Measurements from ENCODE around the gene PEAK3. TPM values are rescaled to one million over a fixed set of nuclear protein-coding genes. Genes with fewer than 3 reads are reported as not detected.
"Not testable (repeated sequence)": the region's sequence is repeated elsewhere in the genome, so short reads cannot be mapped to it uniquely, and the experiment has no call there.

Gene PEAK3
- polyA plus RNA-seq, 1 of the 3 experiments (the other 2 are of a cell fraction) = not detected

DNA sequence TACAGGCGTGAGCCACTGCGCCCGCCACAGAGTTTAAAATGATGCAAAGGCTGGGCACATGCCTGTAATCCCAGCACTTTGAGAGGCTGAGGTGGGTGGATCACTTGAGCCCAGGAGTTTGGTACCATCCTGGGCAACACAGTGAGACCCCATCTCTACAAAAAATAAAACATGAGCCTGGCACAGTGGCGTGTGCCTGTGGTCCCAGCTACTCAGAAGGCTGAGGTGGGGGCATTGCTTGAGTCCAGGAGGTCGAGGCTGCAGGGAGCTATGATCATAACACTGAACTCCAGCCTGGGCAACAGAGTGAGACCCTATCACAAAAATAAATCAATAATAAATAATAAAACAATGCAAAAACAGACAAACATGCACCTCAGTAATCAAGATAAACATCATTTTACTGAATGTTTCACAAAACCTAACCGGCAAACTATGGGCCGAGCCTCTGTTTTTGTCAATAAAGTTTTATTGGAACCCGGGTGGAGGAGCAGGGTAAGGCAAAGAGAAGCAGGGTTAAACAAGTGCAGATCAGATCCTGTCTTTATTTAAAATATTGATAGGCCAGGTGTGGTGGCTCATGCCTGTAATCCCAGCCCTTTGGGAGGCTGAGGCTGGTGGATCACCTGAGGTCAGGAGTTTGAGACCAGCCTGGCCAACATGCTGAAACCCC, 2.0 kb upstream of the PEAK3 start:
- TF ChIP-seq FOXJ3 (CRISPR knock-in tag; IDR thresholded peaks at IDR 0.05) (no peak), MEF2A (IDR thresholded peaks at IDR 0.05; ENCODE audit: borderline replicate concordance, low read depth) (no peak), FOXM1 (IDR thresholded peaks at IDR 0.05; ENCODE audit: low read depth) (no peak), FOSL2 (IDR thresholded peaks at IDR 0.05; ENCODE audit: borderline replicate concordance, low read depth) (no peak), YY1 (IDR thresholded peaks at IDR 0.05; ENCODE audit: low read depth) (no peak), POLR2AphosphoS5 (IDR thresholded peaks at IDR 0.05; ENCODE audit: low read depth, low read length) (no peak)
- TF ChIP-seq, protein P1, sequence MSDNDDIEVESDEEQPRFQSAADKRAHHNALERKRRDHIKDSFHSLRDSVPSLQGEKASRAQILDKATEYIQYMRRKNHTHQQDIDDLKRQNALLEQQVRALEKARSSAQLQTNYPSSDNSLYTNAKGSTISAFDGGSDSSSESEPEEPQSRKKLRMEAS (IDR thresholded peaks at IDR 0.05; ENCODE audit: low read depth) = no peak
- TF ChIP-seq, protein P2, sequence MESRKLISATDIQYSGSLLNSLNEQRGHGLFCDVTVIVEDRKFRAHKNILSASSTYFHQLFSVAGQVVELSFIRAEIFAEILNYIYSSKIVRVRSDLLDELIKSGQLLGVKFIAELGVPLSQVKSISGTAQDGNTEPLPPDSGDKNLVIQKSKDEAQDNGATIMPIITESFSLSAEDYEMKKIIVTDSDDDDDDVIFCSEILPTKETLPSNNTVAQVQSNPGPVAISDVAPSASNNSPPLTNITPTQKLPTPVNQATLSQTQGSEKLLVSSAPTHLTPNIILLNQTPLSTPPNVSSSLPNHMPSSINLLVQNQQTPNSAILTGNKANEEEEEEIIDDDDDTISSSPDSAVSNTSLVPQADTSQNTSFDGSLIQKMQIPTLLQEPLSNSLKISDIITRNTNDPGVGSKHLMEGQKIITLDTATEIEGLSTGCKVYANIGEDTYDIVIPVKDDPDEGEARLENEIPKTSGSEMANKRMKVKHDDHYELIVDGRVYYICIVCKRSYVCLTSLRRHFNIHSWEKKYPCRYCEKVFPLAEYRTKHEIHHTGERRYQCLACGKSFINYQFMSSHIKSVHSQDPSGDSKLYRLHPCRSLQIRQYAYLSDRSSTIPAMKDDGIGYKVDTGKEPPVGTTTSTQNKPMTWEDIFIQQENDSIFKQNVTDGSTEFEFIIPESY (IDR thresholded peaks at IDR 0.05; ENCODE audit: borderline replicate concordance, low read depth) = no peak
- TF ChIP-seq, protein P3, sequence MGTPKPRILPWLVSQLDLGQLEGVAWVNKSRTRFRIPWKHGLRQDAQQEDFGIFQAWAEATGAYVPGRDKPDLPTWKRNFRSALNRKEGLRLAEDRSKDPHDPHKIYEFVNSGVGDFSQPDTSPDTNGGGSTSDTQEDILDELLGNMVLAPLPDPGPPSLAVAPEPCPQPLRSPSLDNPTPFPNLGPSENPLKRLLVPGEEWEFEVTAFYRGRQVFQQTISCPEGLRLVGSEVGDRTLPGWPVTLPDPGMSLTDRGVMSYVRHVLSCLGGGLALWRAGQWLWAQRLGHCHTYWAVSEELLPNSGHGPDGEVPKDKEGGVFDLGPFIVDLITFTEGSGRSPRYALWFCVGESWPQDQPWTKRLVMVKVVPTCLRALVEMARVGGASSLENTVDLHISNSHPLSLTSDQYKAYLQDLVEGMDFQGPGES (IDR thresholded peaks at IDR 0.05; ENCODE audit: low read depth, low read length) = no peak
- no peak overlapping the region for H3K4me3 ChIP-seq (ENCODE audit: low read depth in 2 of 2, low read length in 1 of 2)
- peaks cover 6% of the 10 kb centered on the region for H3F3A ChIP-seq (replicated peaks; ENCODE audit: insufficient read depth)
- no peaks in the 10 kb centered on the region for H3K9me2 ChIP-seq
- no peak overlapping the region for H3K27ac ChIP-seq (ENCODE audit: low read depth in 2 of 2, low read length in 1 of 2)
- no peaks in the 10 kb centered on the region for H3K36me3 ChIP-seq (replicated peaks in 1 of 2; ENCODE audit: control insufficient read depth in 1 of 2, insufficient read depth in 2 of 2, low read length in 1 of 2)
- no peak for DNase-seq
- ChIA-PET CTCF (interaction anchor here (0.6 to 2.7 kb wide), 5 partner anchors 10 to 354 kb away, joined by 3 to 20 read pairs (median 5); no protein-coding TSS in a partner anchor), POLR2A (no interaction called here)
- peaks cover 0 to 8% of the 10 kb centered on the region in 2 experiments; a peak in 1 of 4 replicates for H3K4me1 ChIP-seq (ENCODE audit: control insufficient read depth in 1 of 2, insufficient read depth in 2 of 2, low read depth in 1 of 2, low read length in 1 of 2)
- H3K9ac ChIP-seq = no peak overlapping the region
- WGBS (ENCODE audit: low lambda C conversion rate) = 91% methylated on average over 8 of the region's 8 CpGs
- H3K9me3 ChIP-seq = no peaks in the 10 kb centered on the region
- 0 out of 2 replicates have a peak, but pooled peaks cover 2% of the 10 kb centered on the region for H4K20me1 ChIP-seq (ENCODE audit: insufficient read depth)
- no peak overlapping the region for H3K4me2 ChIP-seq
- peaks cover 5% of the 10 kb centered on the region; the same call in 1 of the 2 replicates for H3K27me3 ChIP-seq (ENCODE audit: insufficient read depth)
- H2AFZ ChIP-seq (ENCODE audit: low read depth) = no peak overlapping the region
- no peaks in the 10 kb centered on the region for H3K79me2 ChIP-seq (ENCODE audit: insufficient read depth)

DNA sequence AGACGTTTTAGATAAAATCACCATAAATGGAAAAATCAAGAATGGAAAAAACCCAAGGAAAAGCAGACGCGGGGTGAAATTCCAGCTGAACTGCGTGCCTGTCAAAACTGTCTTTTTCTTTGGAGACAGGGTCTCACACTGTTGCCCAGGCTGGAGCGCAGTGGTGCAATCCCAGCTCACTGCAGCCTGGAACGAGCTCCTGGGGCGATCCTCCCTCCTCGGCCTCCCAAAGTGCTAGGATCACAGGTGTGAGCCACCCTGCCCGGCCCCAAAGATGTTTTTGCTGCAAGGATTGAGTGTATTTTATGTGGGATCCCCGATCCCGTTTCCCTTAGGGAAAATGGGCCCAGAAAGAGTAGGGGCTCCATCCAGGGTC, 875 bp upstream of the PEAK3 start:
- H3K4me1 ChIP-seq (ENCODE audit: control insufficient read depth in 1 of 2, insufficient read depth in 2 of 2, low read depth in 1 of 2, low read length in 1 of 2) = peaks cover 0 to 8% of the 10 kb centered on the region in 2 experiments; a peak in 1 of 4 replicates
- H3K27ac ChIP-seq (ENCODE audit: low read depth in 2 of 2, low read length in 1 of 2) = no peak overlapping the region
- POLR2A ChIA-PET = no interaction called here
- H3K9ac ChIP-seq = no peak overlapping the region
- H3K36me3 ChIP-seq (replicated peaks in 1 of 2; ENCODE audit: control insufficient read depth in 1 of 2, insufficient read depth in 2 of 2, low read length in 1 of 2) = no peaks in the 10 kb centered on the region
- H3K9me2 ChIP-seq = no peaks in the 10 kb centered on the region
- DNase-seq = no peak
- no peak overlapping the region; the same call in 1 of the 2 replicates for H3K4me2 ChIP-seq
- CTCF ChIA-PET = interaction anchor here (1.0 to 2.7 kb wide), 5 partner anchors 8 to 39 kb away, joined by 4 to 20 read pairs (median 5); partner anchors contain the start of gene LINGO3
- WGBS (ENCODE audit: low lambda C conversion rate) = 49% methylated on average over 5 of the region's 11 CpGs
- no peaks in the 10 kb centered on the region for H4K20me1 ChIP-seq (ENCODE audit: insufficient read depth)
- peaks cover 6% of the 10 kb centered on the region for H3F3A ChIP-seq (replicated peaks; ENCODE audit: insufficient read depth)
- H3K4me3 ChIP-seq (ENCODE audit: low read depth in 2 of 2, low read length in 1 of 2) = no peak overlapping the region
- H3K27me3 ChIP-seq (ENCODE audit: insufficient read depth) = no peaks in the 10 kb centered on the region
- peaks cover 4% of the 10 kb centered on the region; the same call in 1 of the 2 replicates for H3K79me2 ChIP-seq (ENCODE audit: insufficient read depth)
- H2AFZ ChIP-seq (ENCODE audit: low read depth) = no peak overlapping the region
- no peak for TF ChIP-seq RAD21 (IDR thresholded peaks at IDR 0.05; ENCODE audit: low read length)
- no peak for TF ChIP-seq FOXJ3 (CRISPR knock-in tag; IDR thresholded peaks at IDR 0.05)
- no peak for TF ChIP-seq FOSL2 (IDR thresholded peaks at IDR 0.05; ENCODE audit: borderline replicate concordance, low read depth)
- TF ChIP-seq GATA2 (CRISPR knock-in tag; IDR thresholded peaks at IDR 0.05) = no peak
- TF ChIP-seq CHD2 (IDR thresholded peaks at IDR 0.05; ENCODE audit: low read length, partially characterized antibody) = no peak
- TF ChIP-seq MXI1 (IDR thresholded peaks at IDR 0.05; ENCODE audit: low read depth, low read length) = no peak
- TF ChIP-seq RCOR1 (IDR thresholded peaks at IDR 0.05; ENCODE audit: low read length) = no peak
- TF ChIP-seq SMC3 (IDR thresholded peaks at IDR 0.05; ENCODE audit: low read depth, low read length) = no peak
- no peak for TF ChIP-seq NFIC (IDR thresholded peaks at IDR 0.05; ENCODE audit: borderline replicate concordance)
- TF ChIP-seq TEAD4 (IDR thresholded peaks at IDR 0.05; ENCODE audit: borderline replicate concordance, insufficient read depth) = no peak
- TF ChIP-seq RXRA (IDR thresholded peaks at IDR 0.05; ENCODE audit: borderline replicate concordance, low read depth) = no peak
- H3K9me3 ChIP-seq = no peaks in the 10 kb centered on the region

DNA sequence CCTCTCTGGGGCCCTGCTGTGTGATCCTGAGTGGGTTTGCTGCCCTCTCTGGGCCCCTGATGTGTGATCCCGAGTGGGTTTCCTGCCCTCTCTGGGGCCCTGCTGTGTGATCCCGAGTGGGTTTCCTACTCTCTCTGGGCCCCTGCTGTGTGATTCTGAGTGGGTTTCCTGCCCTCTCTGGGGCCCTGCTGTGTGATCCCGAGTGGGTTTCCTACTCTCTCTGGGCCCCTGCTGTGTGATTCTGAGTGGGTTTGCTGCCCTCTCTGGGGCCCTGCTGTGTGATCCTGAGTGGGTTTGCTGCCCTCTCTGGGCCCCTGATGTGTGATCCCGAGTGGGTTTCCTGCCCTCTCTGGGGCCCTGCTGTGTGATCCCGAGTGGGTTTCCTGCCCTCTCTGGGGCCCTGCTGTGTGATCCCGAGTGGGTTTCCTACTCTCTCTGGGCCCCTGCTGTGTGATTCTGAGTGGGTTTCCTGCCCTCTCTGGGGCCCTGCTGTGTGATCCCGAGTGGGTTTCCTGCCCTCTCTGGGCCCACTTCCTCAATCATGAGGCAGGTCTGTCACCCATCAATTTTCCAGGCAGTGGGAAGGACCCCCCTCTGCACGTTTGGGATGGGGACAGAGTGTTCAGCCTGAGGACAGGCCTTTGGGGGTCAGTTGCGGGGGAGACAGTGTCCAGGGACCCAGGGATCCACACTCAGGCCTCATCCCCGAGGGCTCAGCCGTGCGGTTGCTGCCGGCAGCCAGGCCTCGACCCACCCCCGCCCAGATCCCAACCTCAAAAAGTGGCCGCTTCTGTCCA, 512 bp downstream of the PEAK3 start:
- not testable (repeated sequence) for H3K4me1 ChIP-seq (ENCODE audit: control insufficient read depth in 1 of 2, insufficient read depth in 2 of 2, low read depth in 1 of 2, low read length in 1 of 2); H3K27ac ChIP-seq (ENCODE audit: low read depth in 2 of 2, low read length in 1 of 2); H3K9ac ChIP-seq; H2AFZ ChIP-seq (ENCODE audit: low read depth); H3K4me3 ChIP-seq (ENCODE audit: low read depth in 2 of 2, low read length in 1 of 2); H3K27me3 ChIP-seq (ENCODE audit: insufficient read depth); DNase-seq; H3K9me3 ChIP-seq; H3K36me3 ChIP-seq (replicated peaks in 1 of 2; ENCODE audit: control insufficient read depth in 1 of 2, insufficient read depth in 2 of 2, low read length in 1 of 2); H3F3A ChIP-seq (replicated peaks; ENCODE audit: insufficient read depth); H3K9me2 ChIP-seq; H3K79me2 ChIP-seq (ENCODE audit: insufficient read depth); H4K20me1 ChIP-seq (ENCODE audit: insufficient read depth)
- CTCF ChIA-PET = interaction anchor here (1.0 to 2.7 kb wide), 2 partner anchors 8 to 35 kb away, joined by 4 to 20 read pairs; no protein-coding TSS in a partner anchor
- H3K4me2 ChIP-seq = peak overlapping the region; percentile 47; the same call in 1 of the 2 replicates
- POLR2A ChIA-PET = interaction anchor here (0.6 kb wide), 1 partner anchor 10 kb away, joined by 3 read pairs; no protein-coding TSS in a partner anchor
- WGBS (ENCODE audit: low lambda C conversion rate) = 38% methylated on average over 3 of the region's 16 CpGs

All from SK-N-SH (cell line).